Measurements from ENCODE around the gene RHBDD3.

RHBDD3 gene

GRCh38 chr22:29275819-29276565 is 8.2 kb upstream of the RHBDD3 start:
- no peak for TF ChIP-seq BHLHE40 (IDR thresholded peaks at IDR 0.05; ENCODE audit: borderline replicate concordance)
- TF ChIP-seq NFRKB (IDR thresholded peaks at IDR 0.05): no peak
- TF ChIP-seq FOXA1 (IDR thresholded peaks at IDR 0.05): no peak
- TF ChIP-seq PKNOX1 (IDR thresholded peaks at IDR 0.05): peak; percentile 46; the same call in 1 of the 2 replicates
- POLR2A ChIA-PET: no interaction called here
- CTCF ChIA-PET: no interaction called here
- DNase-seq (ENCODE audit: extremely low spot score): no peak

GRCh38 chr22:29275167-29275566 is 7.4 kb upstream of the RHBDD3 start:
- TF ChIP-seq FOXA1 (IDR thresholded peaks at IDR 0.05): no peak
- no peak for TF ChIP-seq SP1 (IDR thresholded peaks at IDR 0.05)
- TF ChIP-seq BHLHE40 (IDR thresholded peaks at IDR 0.05; ENCODE audit: borderline replicate concordance): no peak
- no peak for TF ChIP-seq HDGF (IDR thresholded peaks at IDR 0.05; ENCODE audit: borderline replicate concordance)
- TF ChIP-seq PKNOX1 (IDR thresholded peaks at IDR 0.05): peak; percentile 46; the same call in 1 of the 2 replicates
- TF ChIP-seq L3MBTL2 (conservative IDR thresholded peaks at IDR 0.05): no peak
- POLR2A ChIA-PET: no interaction called here
- DNase-seq (ENCODE audit: extremely low spot score): no peak
- CTCF ChIA-PET: no interaction called here

- ChIA-PET POLR2A (no interaction called here), CTCF (no interaction called here)
- TF ChIP-seq FOXM1 (IDR thresholded peaks at IDR 0.05; ENCODE audit: borderline replicate concordance) (no peak), LEF1 (IDR thresholded peaks at IDR 0.05; ENCODE audit: borderline replicate concordance) (no peak), SUZ12 (IDR thresholded peaks at IDR 0.05) (no peak), ARNT (IDR thresholded peaks at IDR 0.05) (no peak), FOXK2 (IDR thresholded peaks at IDR 0.05) (no peak), HDGF (IDR thresholded peaks at IDR 0.05; ENCODE audit: borderline replicate concordance) (no peak), L3MBTL2 (conservative IDR thresholded peaks at IDR 0.05) (no peak), ELF4 (IDR thresholded peaks at IDR 0.05) (no peak), BHLHE40 (IDR thresholded peaks at IDR 0.05; ENCODE audit: borderline replicate concordance) (no peak), ZNF384 (IDR thresholded peaks at IDR 0.05) (no peak), SP1 (IDR thresholded peaks at IDR 0.05) (no peak), PKNOX1 (IDR thresholded peaks at IDR 0.05) (no peak)
- DNase-seq (ENCODE audit: extremely low spot score): no peak
These were observed 4.8 kb upstream of the RHBDD3 start for GRCh38 chr22:29272624-29273023.

- POLR2A ChIA-PET: interaction anchor here (0.6 to 1.4 kb wide), 2 partner anchors 36 to 1889 kb away, joined by 3 to 4 read pairs; no protein-coding TSS in a partner anchor
- DNase-seq (ENCODE audit: extremely low spot score): no peak
- TF ChIP-seq SUZ12 (IDR thresholded peaks at IDR 0.05) (no peak), ELF4 (IDR thresholded peaks at IDR 0.05) (0 out of 2 replicates have a peak, but pooled peaks have one; percentile 46), LEF1 (IDR thresholded peaks at IDR 0.05; ENCODE audit: borderline replicate concordance) (no peak), FOXK2 (IDR thresholded peaks at IDR 0.05) (no peak), PKNOX1 (IDR thresholded peaks at IDR 0.05) (peak; percentile 85), CTBP1 (IDR thresholded peaks at IDR 0.05; ENCODE audit: borderline replicate concordance) (no peak), ARNT (IDR thresholded peaks at IDR 0.05) (no peak), FOXM1 (IDR thresholded peaks at IDR 0.05; ENCODE audit: borderline replicate concordance) (no peak), ZNF384 (IDR thresholded peaks at IDR 0.05) (no peak), SP1 (IDR thresholded peaks at IDR 0.05) (no peak)
- CTCF ChIA-PET: no interaction called here
These were observed 2.9 kb upstream of the RHBDD3 start for GRCh38 chr22:29270475-29271271.

GRCh38 chr22:29269731-29270474 is 2.1 kb upstream of the RHBDD3 start:
- CTCF ChIA-PET: no interaction called here
- TF ChIP-seq L3MBTL2 (conservative IDR thresholded peaks at IDR 0.05): no peak
- no peak for TF ChIP-seq PKNOX1 (IDR thresholded peaks at IDR 0.05)
- TF ChIP-seq ARNT (IDR thresholded peaks at IDR 0.05): no peak
- no peak for TF ChIP-seq SUZ12 (IDR thresholded peaks at IDR 0.05)
- no peak for TF ChIP-seq FOXK2 (IDR thresholded peaks at IDR 0.05)
- no peak for TF ChIP-seq TARDBP (IDR thresholded peaks at IDR 0.05)
- no peak for TF ChIP-seq BHLHE40 (IDR thresholded peaks at IDR 0.05; ENCODE audit: borderline replicate concordance)
- TF ChIP-seq SP1 (IDR thresholded peaks at IDR 0.05): no peak
- no peak for TF ChIP-seq LEF1 (IDR thresholded peaks at IDR 0.05; ENCODE audit: borderline replicate concordance)
- TF ChIP-seq CTBP1 (IDR thresholded peaks at IDR 0.05; ENCODE audit: borderline replicate concordance): no peak
- TF ChIP-seq ELF4 (IDR thresholded peaks at IDR 0.05): no peak; the same call in 1 of the 2 replicates
- no peak for TF ChIP-seq FOXA1 (IDR thresholded peaks at IDR 0.05)
- no peak for TF ChIP-seq ZNF384 (IDR thresholded peaks at IDR 0.05)
- POLR2A ChIA-PET: interaction anchor here (0.6 to 1.4 kb wide), 2 partner anchors 37 to 1889 kb away, joined by 3 to 4 read pairs; no protein-coding TSS in a partner anchor
- no peak for DNase-seq (ENCODE audit: extremely low spot score)
